ENCODE results near the gene TADA3. TPM values are rescaled to one million over a fixed set of nuclear protein-coding genes. Genes with fewer than 3 reads are reported as not detected.

Gene TADA3
- total RNA-seq, 1 donor from 2014 or later: 54.7 TPM

- peak within 1 kb of the TSS; percentile 66 for H3K4me3 ChIP-seq (ENCODE audit: low read depth, low read length)
- TF ChIP-seq CTCF (conservative IDR thresholded peaks at IDR 0.05; ENCODE audit: low read depth, low read length): no peak
- DNase-seq (ENCODE audit: low read depth): no peak
Observed at GRCh38 chr3:9809615-9810432, 17.6 kb upstream of the TADA3 start, which contains the start of gene TTLL3. TTLL3 (plus strand) TSS chr3:9810262; CDS start chr3:9810662, 400 bp downstream.

GRCh38 chr3:9809239-9809614 lies 17.0 kb upstream of the TADA3 start:
- DNase-seq (ENCODE audit: low read depth): no peak
- no peak for TF ChIP-seq CTCF (conservative IDR thresholded peaks at IDR 0.05; ENCODE audit: low read depth, low read length)
- H3K4me3 ChIP-seq (ENCODE audit: low read depth, low read length): peak overlapping the region; percentile 66

GRCh38 chr3:9808345-9809037 lies 16.2 kb upstream of the TADA3 start:
- TF ChIP-seq CTCF (conservative IDR thresholded peaks at IDR 0.05; ENCODE audit: low read depth, low read length): peak; percentile 45
- DNase-seq (ENCODE audit: low read depth): no peak
- H3K4me3 ChIP-seq (ENCODE audit: low read depth, low read length): no peak overlapping the region

GRCh38 chr3:9807981-9808344 lies 15.7 kb upstream of the TADA3 start:
- no peak for TF ChIP-seq CTCF (conservative IDR thresholded peaks at IDR 0.05; ENCODE audit: low read depth, low read length)
- DNase-seq (ENCODE audit: low read depth): no peak
- no peak overlapping the region for H3K4me3 ChIP-seq (ENCODE audit: low read depth, low read length)

- no peak overlapping the region for H3K4me3 ChIP-seq (ENCODE audit: low read depth, low read length)
- TF ChIP-seq CTCF (conservative IDR thresholded peaks at IDR 0.05; ENCODE audit: low read depth, low read length): no peak
- no peak for DNase-seq (ENCODE audit: low read depth)
Observed at GRCh38 chr3:9806688-9807589, 14.7 kb upstream of the TADA3 start.

GRCh38 chr3:9806137-9806536 lies 13.9 kb upstream of the TADA3 start:
- H3K4me3 ChIP-seq (ENCODE audit: low read depth, low read length): no peak overlapping the region
- no peak for DNase-seq (ENCODE audit: low read depth)
- TF ChIP-seq CTCF (conservative IDR thresholded peaks at IDR 0.05; ENCODE audit: low read depth, low read length): no peak
